ENCODE data around the gene CTNNA3. TPM values are rescaled to one million over a fixed set of nuclear protein-coding genes. Genes with fewer than 3 reads are reported as not detected.

The CTNNA3 gene
- total and polyA plus RNA-seq, 12 donors: 2.0 to 213 (median 171) TPM

GRCh38 chr10:66836771-66837170 is 859.2 kb downstream of the CTNNA3 start:
- DNase-seq (no peak), ATAC-seq (no peak)
- intact Hi-C loops (cut with DNase I): no loop called here
- no peak for TF ChIP-seq CTCF (IDR thresholded peaks at IDR 0.05)
- Histone ChIP-seq H3K27ac (no peak overlapping the region), H3K27me3 (no peaks in the 10 kb centered on the region), H3K4me1 (peaks cover 0 to 29% (median 10%) of the 10 kb centered on the region in 9 donors), H3K36me3 (no peaks in the 10 kb centered on the region), H3K9me3 (no peaks in the 10 kb centered on the region), H3K4me3 (no peak overlapping the region)
- 83 to 87% methylated on average over 2 of the region's 2 CpGs for WGBS, 2 donors

GRCh38 chr10:66836057-66836456 is 859.9 kb downstream of the CTNNA3 start:
- TF ChIP-seq CTCF (IDR thresholded peaks at IDR 0.05): no peak
- no peak for DNase-seq
- Histone ChIP-seq H3K27ac (no peak overlapping the region), H3K4me1 (peaks cover 0 to 29% (median 10%) of the 10 kb centered on the region in 9 donors), H3K4me3 (no peak overlapping the region), H3K36me3 (no peaks in the 10 kb centered on the region), H3K27me3 (no peaks in the 10 kb centered on the region), H3K9me3 (no peaks in the 10 kb centered on the region)
- peak in 2 of 8 donors; percentile 47 to 48 for ATAC-seq
- intact Hi-C loops (cut with DNase I): no loop called here
- 57 to 78% methylated on average over 1 of the region's 1 CpG for WGBS, 2 donors

GRCh38 chr10:66835400-66835799 is 860.6 kb downstream of the CTNNA3 start:
- Histone ChIP-seq H3K9me3 (no peaks in the 10 kb centered on the region), H3K4me1 (peaks cover 0 to 29% (median 10%) of the 10 kb centered on the region in 9 donors), H3K27ac (no peak overlapping the region), H3K4me3 (no peak overlapping the region), H3K27me3 (no peaks in the 10 kb centered on the region), H3K36me3 (no peaks in the 10 kb centered on the region)
- intact Hi-C loops (cut with DNase I): no loop called here
- DNase-seq (no peak), ATAC-seq (peak in 3 of 8 donors; percentile 42 to 65 (median 60))
- no peak for TF ChIP-seq CTCF (IDR thresholded peaks at IDR 0.05)

GRCh38 chr10:66834802-66835201 is 861.2 kb downstream of the CTNNA3 start:
- no peaks in the 10 kb centered on the region for H3K27me3 ChIP-seq
- H3K36me3 ChIP-seq: no peaks in the 10 kb centered on the region
- intact Hi-C loops (cut with DNase I): no loop called here
- no peak overlapping the region for H3K27ac ChIP-seq
- H3K9me3 ChIP-seq: no peaks in the 10 kb centered on the region
- no peak for TF ChIP-seq CTCF (IDR thresholded peaks at IDR 0.05)
- no peak for ATAC-seq
- no peak for DNase-seq
- peaks cover 0 to 29% (median 10%) of the 10 kb centered on the region in 9 donors for H3K4me1 ChIP-seq
- H3K4me3 ChIP-seq: no peak overlapping the region
